HG02852 (cell line): ENCODE results near the gene ARHGAP23.

Source experiments
- ATAC-seq: cut with Tn5 transposase; IDR thresholded peaks from one replicate; pipeline ENCODE4 v1.9.1; 2021; ENCODE audit warnings: mild to moderate bottlenecking, moderate library complexity; ENCODE audit not compliant: unreplicated experiment

The ARHGAP23 gene

GRCh38 chr17:38442548-38442947, 14.3 kb downstream of the ARHGAP23 start:
- ATAC-seq: no peak

GRCh38 chr17:38443356-38444031, 15.2 kb downstream of the ARHGAP23 start:
- no peak for ATAC-seq

- no peak for ATAC-seq
These were observed 15.9 kb downstream of the ARHGAP23 start for GRCh38 chr17:38444151-38444550.

- ATAC-seq: no peak
These were observed 19.3 kb downstream of the ARHGAP23 start for GRCh38 chr17:38447502-38448085.

- no peak for ATAC-seq
These were observed 20.0 kb downstream of the ARHGAP23 start for GRCh38 chr17:38448208-38448771.

GRCh38 chr17:38449364-38449763, 21.1 kb downstream of the ARHGAP23 start:
- ATAC-seq: no peak

GRCh38 chr17:38450557-38451029, 22.3 kb downstream of the ARHGAP23 start:
- no peak for ATAC-seq

- ATAC-seq: no peak
These were observed 23.0 kb downstream of the ARHGAP23 start for GRCh38 chr17:38451030-38451839.

- no peak for ATAC-seq
These were observed 23.7 kb downstream of the ARHGAP23 start for GRCh38 chr17:38451840-38452529.

- ATAC-seq: no peak
These were observed 24.5 kb downstream of the ARHGAP23 start for GRCh38 chr17:38452719-38453118.

GRCh38 chr17:38453951-38454421, 25.7 kb downstream of the ARHGAP23 start:
- ATAC-seq: no peak

GRCh38 chr17:38454532-38454931, 26.3 kb downstream of the ARHGAP23 start:
- no peak for ATAC-seq

GRCh38 chr17:38455288-38455915, 27.1 kb downstream of the ARHGAP23 start:
- ATAC-seq: no peak

- ATAC-seq: no peak
These were observed 28.0 kb downstream of the ARHGAP23 start for GRCh38 chr17:38456031-38456815.

- no peak for ATAC-seq
These were observed 29.5 kb downstream of the ARHGAP23 start for GRCh38 chr17:38457577-38458371.

- ATAC-seq: no peak
These were observed 30.3 kb downstream of the ARHGAP23 start for GRCh38 chr17:38458521-38458920.

GRCh38 chr17:38459567-38459966, 31.3 kb downstream of the ARHGAP23 start:
- ATAC-seq: no peak

- ATAC-seq: no peak
These were observed 31.9 kb downstream of the ARHGAP23 start for GRCh38 chr17:38460082-38460715.
